Panc1 (cell line): Measurements from ENCODE around the gene FANCC. TPM values are rescaled to one million over a fixed set of nuclear protein-coding genes. Genes with fewer than 3 reads are reported as not detected.

ENCODE experiments used
- ATAC-seq: fragments of 200-7000 bp; cut with Tn5 transposase; 2 replicates; pipeline ENCODE4 v1.9.1; 2020; ENCODE audit warnings: mild to moderate bottlenecking, moderate library complexity
- BruUV-seq: library from RNA; stranded (reverse); fragments of 400-500 nt; replicated peaks from 2 replicates; lab custom pipeline; 2021; lab: Mats Ljungman, UMichigan
- CTCF ChIA-PET: fragments of 300-600 bp; sonication (Branson Sonifier 250); formaldehyde crosslinking; loops from one replicate; lab custom pipeline; 2022; ENCODE audit warnings: antibody characterized with exemption; lab: Charles Lee
- POLR2A ChIA-PET: fragments of 300-600 bp; sonication (Branson Sonifier 250); formaldehyde crosslinking; loops from one replicate; lab custom pipeline; 2022; ENCODE audit warnings: antibody characterized with exemption; lab: Charles Lee
- DNase-seq: peaks from one replicate; pipeline ENCODE4 v3.0.0-alpha.2; 2010; ENCODE audit warnings: low read depth, low spot score
- H3K27ac ChIP-seq: 2 replicates; pipeline ENCODE4 v1.5.1; 2011; ENCODE audit warnings: mild to moderate bottlenecking, low read length, inconsistent platforms
- H3K27me3 ChIP-seq: fragments of 200-500 bp; sonication (Bioruptor generic); 2 replicates; pipeline ENCODE4 v1.6.0; 2014; ENCODE audit warnings: low read length, inconsistent platforms; ENCODE audit not compliant: control insufficient read depth, insufficient read depth
- H3K36me3 ChIP-seq: fragments of 200-500 bp; sonication (Bioruptor generic); 2 replicates; pipeline ENCODE4 v1.5.1; 2014; ENCODE audit warnings: inconsistent platforms, mild to moderate bottlenecking, low read length, moderate library complexity; ENCODE audit not compliant: control insufficient read depth, insufficient read depth
- H3K4me1 ChIP-seq: 2 replicates; pipeline ENCODE4 v1.5.1; 2011; ENCODE audit warnings: inconsistent platforms, mild to moderate bottlenecking, low read length, moderate library complexity; ENCODE audit not compliant: control insufficient read depth, insufficient read depth
- H3K4me3 ChIP-seq, 2 experiments: 2 replicates each; pipeline ENCODE4 v1.5.1; 2011 to 2012; ENCODE audit warnings: low read depth in 2 of 2, low read length in 2 of 2, mild to moderate bottlenecking in 2 of 2, inconsistent platforms in 1 of 2, moderate library complexity in 1 of 2
- H3K9me3 ChIP-seq: fragments of 200-500 bp; sonication (Bioruptor generic); 2 replicates; pipeline ENCODE4 v1.5.1; 2014; ENCODE audit warnings: low read depth, mild to moderate bottlenecking, inconsistent platforms, low read length, moderate library complexity; ENCODE audit not compliant: control insufficient read depth, insufficient read depth
- CTCF ChIP-seq: fragments of 450-650 bp; IDR thresholded peaks from 2 replicates; pipeline ENCODE4 v1.5.1; 2017; ENCODE audit warnings: mild to moderate bottlenecking
- POLR2AphosphoS5 ChIP-seq: IDR thresholded peaks from 2 replicates; pipeline ENCODE4 v1.6.1; 2012; ENCODE audit warnings: mild to moderate bottlenecking, low read depth, low read length, moderate library complexity
- SIN3A ChIP-seq: IDR thresholded peaks from 2 replicates; pipeline ENCODE4 v1.6.1; 2012; ENCODE audit warnings: low read depth, mild to moderate bottlenecking, low read length, moderate library complexity, borderline replicate concordance; ENCODE audit not compliant: insufficient read depth
- TCF7L2 ChIP-seq: IDR thresholded peaks from 2 replicates; pipeline ENCODE4 v1.6.1; 2011; ENCODE audit warnings: mild to moderate bottlenecking, low read depth, low read length, inconsistent platforms
- in situ Hi-C: cut with HindIII; loops from 2 replicates; pipeline ENCODE4 v1.10.0; 2016; ENCODE audit warnings: low sequenced_read_pairs, low pct_unique_long_range_greater_than_20kb
- intact Hi-C: fragments of 100-400 bp; cut with micrococcal nuclease; formaldehyde crosslinking; loops from one replicate; pipeline ENCODE4 v1.10.0; 2022; ENCODE audit not compliant: unreplicated experiment
- total RNA-seq: library from RNA; stranded (reverse); gene quantifications from one replicate; pipeline ENCODE4 v1.2.1, GENCODE V29; 2021; ENCODE audit not compliant: unreplicated experiment
- TF ChIP-seq, protein P1 (sequence below), 2 experiments: IDR thresholded peaks; 2 replicates each; pipeline ENCODE4 v1.6.1; 2011 to 2012; ENCODE audit warnings: low read depth in 2 of 2, control low read depth in 1 of 2, low read length in 1 of 2, mild to moderate bottlenecking in 1 of 2, moderate library complexity in 1 of 2; ENCODE audit not compliant: insufficient read depth in 1 of 2

Gene FANCC
- total RNA-seq, 1 experiment from 2014 or later, result 17.8 TPM

DNA sequence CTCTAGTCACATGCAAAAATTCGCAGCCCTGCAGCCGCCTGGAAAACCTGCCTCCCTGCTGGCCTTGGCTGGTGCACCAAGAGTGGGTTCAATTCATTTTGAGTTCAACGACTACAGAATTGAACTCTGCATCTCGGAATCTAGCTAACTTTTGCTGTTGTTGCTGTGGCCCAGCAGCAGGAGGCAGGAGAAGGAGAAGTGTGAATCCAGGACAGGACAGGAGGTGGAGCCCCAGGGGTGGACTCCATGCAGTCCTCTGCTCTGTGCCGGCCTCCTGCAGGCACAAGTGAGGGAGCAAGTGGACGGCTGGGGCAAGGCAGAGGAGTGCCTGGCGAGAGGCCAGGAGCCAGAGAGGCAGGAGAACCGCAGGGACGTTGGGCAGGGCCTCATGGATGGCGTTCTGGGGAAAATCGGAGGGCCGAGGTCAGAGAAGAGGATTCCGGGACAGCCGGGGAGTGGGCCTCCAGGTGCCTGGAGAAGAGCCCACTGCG lies 214.2 kb downstream of the FANCC start:
- in situ Hi-C loops (no loop called here), intact Hi-C loops (no loop called here)
- no TSS peak for BruUV-seq
- ChIA-PET CTCF (interaction anchor here (0.9 kb wide), 1 partner anchor 24 kb away, joined by 5 read pairs; no protein-coding TSS in a partner anchor), POLR2A (no interaction called here)
- H3K27ac ChIP-seq, result no peak overlapping the region
- H3K27me3 ChIP-seq, result no peaks in the 10 kb centered on the region
- no peak overlapping the region for H3K4me3 ChIP-seq
- H3K4me1 ChIP-seq, result no peaks in the 10 kb centered on the region
- DNase-seq (no peak), ATAC-seq (0 out of 2 replicates have a peak, but pooled peaks have one; percentile 52)
- no peak for TF ChIP-seq TCF7L2
- TF ChIP-seq SIN3A, result no peak
- TF ChIP-seq POLR2AphosphoS5, result no peak
- TF ChIP-seq, protein P1, sequence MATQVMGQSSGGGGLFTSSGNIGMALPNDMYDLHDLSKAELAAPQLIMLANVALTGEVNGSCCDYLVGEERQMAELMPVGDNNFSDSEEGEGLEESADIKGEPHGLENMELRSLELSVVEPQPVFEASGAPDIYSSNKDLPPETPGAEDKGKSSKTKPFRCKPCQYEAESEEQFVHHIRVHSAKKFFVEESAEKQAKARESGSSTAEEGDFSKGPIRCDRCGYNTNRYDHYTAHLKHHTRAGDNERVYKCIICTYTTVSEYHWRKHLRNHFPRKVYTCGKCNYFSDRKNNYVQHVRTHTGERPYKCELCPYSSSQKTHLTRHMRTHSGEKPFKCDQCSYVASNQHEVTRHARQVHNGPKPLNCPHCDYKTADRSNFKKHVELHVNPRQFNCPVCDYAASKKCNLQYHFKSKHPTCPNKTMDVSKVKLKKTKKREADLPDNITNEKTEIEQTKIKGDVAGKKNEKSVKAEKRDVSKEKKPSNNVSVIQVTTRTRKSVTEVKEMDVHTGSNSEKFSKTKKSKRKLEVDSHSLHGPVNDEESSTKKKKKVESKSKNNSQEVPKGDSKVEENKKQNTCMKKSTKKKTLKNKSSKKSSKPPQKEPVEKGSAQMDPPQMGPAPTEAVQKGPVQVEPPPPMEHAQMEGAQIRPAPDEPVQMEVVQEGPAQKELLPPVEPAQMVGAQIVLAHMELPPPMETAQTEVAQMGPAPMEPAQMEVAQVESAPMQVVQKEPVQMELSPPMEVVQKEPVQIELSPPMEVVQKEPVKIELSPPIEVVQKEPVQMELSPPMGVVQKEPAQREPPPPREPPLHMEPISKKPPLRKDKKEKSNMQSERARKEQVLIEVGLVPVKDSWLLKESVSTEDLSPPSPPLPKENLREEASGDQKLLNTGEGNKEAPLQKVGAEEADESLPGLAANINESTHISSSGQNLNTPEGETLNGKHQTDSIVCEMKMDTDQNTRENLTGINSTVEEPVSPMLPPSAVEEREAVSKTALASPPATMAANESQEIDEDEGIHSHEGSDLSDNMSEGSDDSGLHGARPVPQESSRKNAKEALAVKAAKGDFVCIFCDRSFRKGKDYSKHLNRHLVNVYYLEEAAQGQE (IDR thresholded peaks at IDR 0.05; ENCODE audit: insufficient read depth in 1 of 2, low read depth in 2 of 2, low read length in 1 of 2), result no peak
- TF ChIP-seq CTCF, result no peak
- no peaks in the 10 kb centered on the region for H3K36me3 ChIP-seq
- no peaks in the 10 kb centered on the region for H3K9me3 ChIP-seq

GRCh38 chr9:95102572-95102971 lies 214.9 kb downstream of the FANCC start:
- H3K4me3 ChIP-seq, result no peak overlapping the region
- no peak overlapping the region for H3K27ac ChIP-seq
- H3K4me1 ChIP-seq, result no peaks in the 10 kb centered on the region
- DNase-seq, result no peak
- TF ChIP-seq POLR2AphosphoS5 (no peak), CTCF (no peak), TCF7L2 (no peak), SIN3A (no peak)
- TF ChIP-seq, protein P1 (IDR thresholded peaks at IDR 0.05; ENCODE audit: insufficient read depth in 1 of 2, low read depth in 2 of 2, low read length in 1 of 2), result no peak
- ChIA-PET CTCF (interaction anchor here (0.9 kb wide), 1 partner anchor 25 kb away, joined by 5 read pairs; no protein-coding TSS in a partner anchor), POLR2A (no interaction called here)
- H3K36me3 ChIP-seq, result no peaks in the 10 kb centered on the region
- BruUV-seq, result no TSS peak
- ATAC-seq, result no peak
- intact Hi-C loops (no loop called here), in situ Hi-C loops (no loop called here)
- H3K27me3 ChIP-seq, result no peaks in the 10 kb centered on the region
- no peaks in the 10 kb centered on the region for H3K9me3 ChIP-seq
